HG02943 (cell line): Measurements from ENCODE around the gene GPR152.
"Not testable (repeated sequence)": the region's sequence is repeated elsewhere in the genome, so short reads cannot be mapped to it uniquely, and the experiment has no call there.

Source experiments
- ATAC-seq: cut with Tn5 transposase; IDR thresholded peaks from one replicate; pipeline ENCODE4 v1.9.1; 2021; ENCODE audit warnings: mild to moderate bottlenecking, low read depth, moderate library complexity; ENCODE audit not compliant: unreplicated experiment

GPR152 gene

DNA sequence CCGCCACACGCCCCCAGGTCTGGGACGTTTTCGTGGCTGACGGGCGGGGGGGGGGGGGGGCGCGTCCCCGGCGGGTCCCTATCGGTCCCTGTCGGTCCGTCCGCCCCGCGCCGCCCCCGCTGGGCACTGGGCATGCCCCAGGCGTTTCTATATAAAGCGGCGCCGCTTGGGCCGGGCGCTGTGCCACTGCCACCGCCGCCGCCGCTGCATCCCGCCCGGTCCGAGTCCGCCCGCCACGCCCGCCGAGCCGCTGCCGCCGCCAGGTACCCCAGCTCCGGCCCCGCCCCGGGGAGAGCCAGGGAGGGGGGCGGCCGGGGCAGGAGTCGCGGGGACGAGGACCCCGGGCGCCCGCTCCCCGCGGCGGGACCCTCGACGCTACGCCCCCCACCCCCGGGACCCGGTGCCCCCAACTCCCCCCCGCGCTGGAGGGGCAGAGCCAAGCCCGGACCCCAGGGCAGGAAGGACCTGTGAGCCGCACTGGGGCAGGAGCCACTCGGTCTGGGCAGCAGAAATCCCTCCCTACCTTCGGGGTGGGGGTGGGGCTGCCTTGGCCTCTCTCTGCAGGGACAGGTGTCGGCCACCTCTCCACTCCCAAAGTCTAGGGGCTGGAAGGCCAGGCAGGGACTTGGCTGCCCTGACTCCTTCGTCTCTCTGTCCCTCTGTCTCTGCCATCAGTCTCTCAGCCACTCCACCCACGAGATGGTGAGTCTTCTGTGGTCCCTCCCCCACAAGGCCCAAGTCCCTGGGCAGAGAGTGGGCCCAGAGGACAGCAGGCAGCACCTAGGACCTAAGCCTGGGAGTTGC, 36.8 kb downstream of the GPR152 start, which contains the start of gene CARNS1:
Gene CARNS1 (plus strand): TSS at position 178 of the 804 bp plus-strand sequence. CDS start 522 bp downstream, at position 700.
- no peak for ATAC-seq

- no peak for ATAC-seq
Observed at GRCh38 chr11:67413266-67413849, 39.2 kb downstream of the GPR152 start.

- ATAC-seq = no peak
Observed at GRCh38 chr11:67412495-67413179, 39.9 kb downstream of the GPR152 start.

- no peak for ATAC-seq
Observed at GRCh38 chr11:67411785-67412152, 40.8 kb downstream of the GPR152 start.

DNA sequence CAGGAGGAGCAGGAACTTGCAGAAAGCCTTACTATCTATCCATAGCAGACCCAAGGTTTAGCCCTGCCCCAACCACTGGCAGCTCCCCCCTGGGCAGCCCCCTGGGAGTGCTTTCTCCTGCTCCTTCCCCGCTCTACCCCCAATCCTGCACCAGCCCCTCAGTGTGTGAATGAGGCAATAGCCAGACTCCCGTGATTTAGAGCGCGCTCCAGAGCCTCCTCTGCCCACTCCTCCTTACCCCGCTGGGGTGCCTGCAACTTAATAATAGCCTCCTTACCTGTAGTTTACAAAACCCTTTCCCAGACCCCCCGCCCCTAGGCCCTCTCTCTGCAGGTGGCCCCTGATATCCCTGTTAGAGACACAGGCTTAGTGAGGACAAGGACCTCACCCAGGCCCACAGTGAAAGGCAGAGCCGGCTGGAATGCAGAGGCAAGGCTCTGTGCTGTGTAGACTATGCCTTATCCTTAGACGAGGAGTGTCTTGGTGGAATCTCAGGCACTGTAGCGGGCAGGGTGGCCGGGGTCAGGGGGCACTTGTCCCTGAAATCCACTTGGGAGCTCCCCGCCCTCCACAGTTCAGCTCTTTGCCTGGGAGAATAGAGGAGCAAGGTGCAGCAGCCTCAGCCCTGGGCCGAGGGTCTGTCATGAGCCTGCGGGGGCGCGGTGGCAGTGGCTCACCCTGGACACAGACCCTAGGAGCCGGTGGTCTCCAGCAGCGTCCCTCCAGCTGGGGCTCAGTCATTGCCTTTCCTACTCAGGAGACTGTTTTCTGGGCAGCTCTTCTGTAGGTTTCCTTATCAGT, 41.3 kb downstream of the GPR152 start:
- no peak for ATAC-seq

DNA sequence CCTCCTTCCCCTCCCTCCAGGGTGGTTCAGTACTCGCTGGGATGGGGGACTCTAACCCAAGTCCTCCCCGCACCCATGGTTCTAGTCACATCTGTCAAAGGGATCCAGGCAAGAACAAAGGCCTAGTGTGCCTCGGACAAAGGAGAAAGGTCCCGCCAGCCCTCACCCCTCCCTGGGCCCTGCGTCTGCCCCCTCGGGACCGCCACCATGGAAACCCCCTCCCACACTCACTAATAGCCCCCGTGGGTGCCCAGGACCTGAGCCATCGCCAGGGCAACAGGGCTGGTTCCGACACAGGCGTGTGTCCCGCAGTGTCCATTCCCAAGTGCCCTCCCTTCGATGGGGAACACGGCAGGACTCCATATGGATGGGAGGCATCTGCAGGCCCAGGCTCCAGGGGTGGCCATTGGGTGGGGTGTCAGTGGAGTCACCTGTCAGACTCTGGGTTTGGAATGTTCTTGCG, 42.1 kb downstream of the GPR152 start:
- ATAC-seq = no peak

GRCh38 chr11:67409781-67410368, 42.7 kb downstream of the GPR152 start:
- ATAC-seq = no peak

- no peak for ATAC-seq
Observed at GRCh38 chr11:67409261-67409666, 43.3 kb downstream of the GPR152 start.

- ATAC-seq = no peak
Observed at GRCh38 chr11:67408437-67409200, 43.9 kb downstream of the GPR152 start.

DNA sequence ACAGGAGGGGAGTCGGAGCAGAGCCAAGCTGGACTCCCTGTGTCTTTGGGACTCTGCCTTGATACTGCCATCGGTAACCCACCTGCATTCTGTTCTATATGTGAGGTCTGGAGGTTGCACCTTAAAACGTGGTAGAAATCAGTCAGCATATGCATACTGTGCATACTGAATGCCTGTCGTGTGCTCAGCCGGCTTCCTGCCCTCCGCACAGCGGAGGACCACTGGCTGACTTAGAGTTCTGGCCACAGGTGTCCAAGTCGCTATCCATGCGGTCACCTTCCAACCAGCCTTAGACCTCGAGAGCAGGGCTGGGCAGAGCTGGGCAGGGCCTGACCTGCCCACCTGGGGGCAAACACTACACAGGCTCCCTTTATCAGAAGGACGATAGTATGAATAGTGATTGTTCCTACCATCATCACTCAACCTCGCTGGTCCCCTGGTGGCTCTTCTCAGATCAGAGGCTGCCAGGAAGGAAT, 44.8 kb downstream of the GPR152 start:
- no peak for ATAC-seq

DNA sequence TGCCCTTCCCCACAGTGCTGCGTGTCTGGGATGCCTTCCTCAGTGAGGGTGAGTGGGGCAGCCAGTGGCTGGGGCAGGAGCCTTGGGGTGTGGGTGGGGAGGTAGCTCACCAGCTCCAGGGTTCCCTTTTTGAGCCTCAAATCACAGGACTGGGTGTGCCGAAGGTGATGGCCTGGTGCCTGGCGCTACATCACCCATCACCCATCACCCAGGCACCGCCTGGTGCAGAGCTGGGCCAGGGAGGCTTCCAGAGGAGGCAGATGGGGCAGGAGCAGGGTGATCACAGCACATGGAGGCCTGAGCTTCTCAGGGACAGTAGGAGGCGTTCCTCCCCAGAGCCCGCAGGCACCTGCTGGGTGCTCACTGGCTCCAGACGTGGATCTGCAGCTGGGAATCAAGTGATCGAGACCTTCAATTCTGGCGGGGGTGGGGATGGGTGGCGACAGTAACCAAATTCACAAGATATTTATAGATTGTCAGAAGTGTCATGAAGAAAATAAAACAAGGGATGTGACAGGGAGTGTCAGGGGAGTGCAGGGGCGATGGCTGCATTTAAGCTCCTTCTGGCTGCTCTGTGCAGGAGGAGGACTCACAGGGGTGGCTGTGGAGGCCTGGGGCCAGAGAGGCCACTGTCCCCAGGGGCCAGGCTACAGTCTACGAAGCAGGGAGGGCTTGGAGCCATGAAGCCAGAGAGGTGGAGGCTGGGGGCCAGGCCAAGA, 45.4 kb downstream of the GPR152 start:
- no peak for ATAC-seq

DNA sequence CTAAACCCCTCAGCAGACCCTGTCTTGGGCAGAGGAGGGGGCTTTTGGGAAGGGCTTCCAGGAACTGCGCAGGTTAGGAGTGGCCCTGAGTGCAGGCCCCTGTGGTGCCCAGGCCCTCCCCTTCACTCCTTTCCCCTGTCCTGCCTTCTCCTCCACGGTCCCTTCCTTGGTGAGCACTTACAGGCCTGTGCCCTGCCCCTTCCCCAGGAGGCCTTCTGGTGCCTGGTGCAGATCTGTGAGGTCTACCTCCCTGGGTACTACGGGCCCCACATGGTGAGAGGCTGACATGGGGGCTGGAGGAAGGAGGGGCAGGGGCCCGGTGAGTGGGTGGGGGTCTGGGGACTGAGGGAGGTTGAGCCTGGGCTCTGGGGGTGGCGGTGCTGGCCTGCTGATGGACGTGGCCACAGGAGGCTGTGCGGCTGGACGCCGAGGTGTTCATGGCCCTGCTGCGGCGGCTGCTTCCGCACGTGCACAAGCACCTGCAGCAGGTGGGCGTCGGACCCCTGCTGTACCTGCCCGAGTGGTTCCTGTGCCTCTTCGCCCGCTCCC, 46.0 kb downstream of the GPR152 start:
- ATAC-seq = no peak

GRCh38 chr11:67405688-67406339, 46.7 kb downstream of the GPR152 start:
- ATAC-seq = no peak

DNA sequence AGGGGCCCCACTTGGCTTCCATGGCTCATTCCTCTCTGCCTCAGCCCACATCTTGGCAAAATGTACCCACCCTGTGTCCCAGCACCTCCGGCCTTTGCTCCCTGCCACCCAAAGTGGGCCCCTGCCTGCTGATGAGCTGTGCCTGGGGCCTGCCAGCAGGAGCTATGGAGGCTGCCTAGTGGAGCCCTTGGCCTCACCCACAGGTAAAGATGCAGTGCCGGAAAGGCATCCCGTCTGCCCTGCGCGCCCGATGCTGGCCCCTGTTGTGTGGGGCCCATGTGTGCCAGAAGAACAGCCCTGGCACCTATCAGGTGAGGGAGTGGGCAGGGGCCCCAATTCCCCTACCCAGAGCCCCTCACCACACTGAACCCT, 47.3 kb downstream of the GPR152 start:
- no peak for ATAC-seq

- no peak for ATAC-seq
Observed at GRCh38 chr11:67404515-67405195, 47.9 kb downstream of the GPR152 start.

DNA sequence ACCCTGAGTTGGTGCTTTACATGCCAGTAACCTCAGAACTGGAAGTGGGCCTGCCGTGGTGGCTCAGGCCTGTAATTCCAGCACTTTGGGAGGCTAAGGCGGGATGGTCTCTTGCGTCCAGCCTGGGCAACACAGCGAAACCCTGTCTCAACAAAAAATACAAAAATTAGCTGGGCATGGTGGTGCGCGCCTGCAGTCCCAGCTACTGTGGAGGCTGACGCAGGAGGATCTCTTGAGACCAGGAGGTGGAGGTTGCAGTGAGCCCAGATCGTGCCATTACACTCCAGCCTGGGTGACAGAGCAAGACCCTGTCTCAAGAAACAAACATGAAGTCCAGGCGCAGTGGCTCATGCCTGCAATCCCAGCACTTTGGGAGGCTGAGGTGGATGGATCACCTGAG, 49.4 kb downstream of the GPR152 start:
- not testable (repeated sequence) for ATAC-seq

DNA sequence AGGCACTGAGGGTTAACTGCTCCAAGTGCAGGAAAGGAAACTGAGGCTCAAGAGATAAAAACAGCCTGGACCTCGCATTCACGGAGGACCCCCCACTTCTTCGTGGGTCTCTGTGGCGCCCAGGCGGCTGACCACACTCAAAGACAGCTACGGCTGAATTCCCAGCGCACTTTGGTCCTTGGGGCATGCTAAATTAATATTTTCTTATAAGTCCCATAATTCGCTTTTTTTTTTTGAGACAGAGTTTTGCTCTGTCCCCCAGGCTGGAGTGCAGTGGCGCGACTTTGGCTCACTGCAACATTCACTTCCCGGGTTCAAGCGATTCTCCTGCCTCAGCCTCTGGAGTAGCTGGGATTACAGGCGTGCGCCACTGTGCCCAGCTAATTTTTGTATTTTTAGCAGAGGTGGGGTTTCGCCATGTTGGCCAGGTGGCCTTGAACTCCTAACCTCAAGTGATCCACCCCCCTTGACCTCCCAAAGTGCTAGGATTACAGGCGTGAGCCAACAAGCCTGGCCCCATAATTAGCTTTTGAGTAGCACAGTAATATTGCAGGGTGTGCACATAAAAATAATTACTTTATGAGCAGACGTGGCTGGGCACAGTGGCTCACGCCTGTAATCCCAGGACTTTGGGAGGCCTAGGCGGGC, 50.2 kb downstream of the GPR152 start:
- ATAC-seq = not testable (repeated sequence)
